ENCODE results near the gene EHBP1.
"Not testable (repeated sequence)": the region's sequence is repeated elsewhere in the genome, so short reads cannot be mapped to it uniquely, and the experiment has no call there.

Gene EHBP1

GRCh38 chr2:62708751-62709150, 3.2 kb downstream of the EHBP1 start:
- Histone ChIP-seq H3K79me2 (ENCODE audit: insufficient read depth, low read length) (peaks cover 64% of the 10 kb centered on the region), H3K4me3 (ENCODE audit: low read length, poor library complexity, severe bottlenecking) (peak overlapping the region; percentile 88), H3F3A (ENCODE audit: low read depth) (no peaks in the 10 kb centered on the region), H3K4me1 (ENCODE audit: insufficient read depth, low read length, poor library complexity, severe bottlenecking) (peaks cover 71% of the 10 kb centered on the region), H3K9me2 (replicated peaks; ENCODE audit: low read depth, low read length) (no peaks in the 10 kb centered on the region), H3K27me3 (ENCODE audit: insufficient read depth, low read length, poor library complexity, severe bottlenecking) (no peaks in the 10 kb centered on the region), H3K36me3 (ENCODE audit: insufficient read depth, low read length) (no peaks in the 10 kb centered on the region), H4K20me1 (ENCODE audit: insufficient read depth, low read length, poor library complexity, severe bottlenecking) (peaks cover 9% of the 10 kb centered on the region), H3K9me3 (ENCODE audit: insufficient read depth, low read depth, low read length) (no peaks in the 10 kb centered on the region), H3K9ac (ENCODE audit: low read depth, low read length, poor library complexity, severe bottlenecking) (no peak overlapping the region), H3K4me2 (ENCODE audit: low read depth, low read length, poor library complexity, severe bottlenecking) (peak overlapping the region; percentile 79), H2AFZ (ENCODE audit: low read length) (no peak overlapping the region)
- no peak for TF ChIP-seq CTCF (conservative IDR thresholded peaks at IDR 0.05; ENCODE audit: low read length)
- TF ChIP-seq EZH2phosphoT487 (IDR thresholded peaks at IDR 0.05; ENCODE audit: borderline replicate concordance), result no peak

GRCh38 chr2:62711832-62712494, 6.5 kb downstream of the EHBP1 start:
- peaks cover 74% of the 10 kb centered on the region for H3K79me2 ChIP-seq (ENCODE audit: insufficient read depth, low read length)
- no peak overlapping the region for H2AFZ ChIP-seq (ENCODE audit: low read length)
- H3K36me3 ChIP-seq (ENCODE audit: insufficient read depth, low read length), result no peaks in the 10 kb centered on the region
- H4K20me1 ChIP-seq (ENCODE audit: insufficient read depth, low read length, poor library complexity, severe bottlenecking), result peaks cover 9% of the 10 kb centered on the region
- peak overlapping the region; percentile 77 for H3K4me2 ChIP-seq (ENCODE audit: low read depth, low read length, poor library complexity, severe bottlenecking)
- no peaks in the 10 kb centered on the region for H3K27me3 ChIP-seq (ENCODE audit: insufficient read depth, low read length, poor library complexity, severe bottlenecking)
- H3K4me3 ChIP-seq (ENCODE audit: low read length, poor library complexity, severe bottlenecking), result peak overlapping the region; percentile 54
- no peaks in the 10 kb centered on the region for H3K9me3 ChIP-seq (ENCODE audit: insufficient read depth, low read depth, low read length)
- H3F3A ChIP-seq (ENCODE audit: low read depth), result no peaks in the 10 kb centered on the region
- H3K9me2 ChIP-seq (replicated peaks; ENCODE audit: low read depth, low read length), result no peaks in the 10 kb centered on the region
- H3K9ac ChIP-seq (ENCODE audit: low read depth, low read length, poor library complexity, severe bottlenecking), result no peak overlapping the region
- peaks cover 67% of the 10 kb centered on the region for H3K4me1 ChIP-seq (ENCODE audit: insufficient read depth, low read length, poor library complexity, severe bottlenecking)
- TF ChIP-seq CTCF (conservative IDR thresholded peaks at IDR 0.05; ENCODE audit: low read length) (no peak), EZH2phosphoT487 (IDR thresholded peaks at IDR 0.05; ENCODE audit: borderline replicate concordance) (no peak)

GRCh38 chr2:62713196-62713595, 7.7 kb downstream of the EHBP1 start:
- H3K4me3 ChIP-seq (ENCODE audit: low read length, poor library complexity, severe bottlenecking); H3F3A ChIP-seq (ENCODE audit: low read depth); H3K27me3 ChIP-seq (ENCODE audit: insufficient read depth, low read length, poor library complexity, severe bottlenecking); H3K9ac ChIP-seq (ENCODE audit: low read depth, low read length, poor library complexity, severe bottlenecking); H4K20me1 ChIP-seq (ENCODE audit: insufficient read depth, low read length, poor library complexity, severe bottlenecking); H2AFZ ChIP-seq (ENCODE audit: low read length); H3K9me2 ChIP-seq (replicated peaks; ENCODE audit: low read depth, low read length); H3K9me3 ChIP-seq (ENCODE audit: insufficient read depth, low read depth, low read length); H3K36me3 ChIP-seq (ENCODE audit: insufficient read depth, low read length): not testable (repeated sequence)
- H3K4me1 ChIP-seq (ENCODE audit: insufficient read depth, low read length, poor library complexity, severe bottlenecking), result peaks cover 58% of the 10 kb centered on the region
- peaks cover 67% of the 10 kb centered on the region for H3K79me2 ChIP-seq (ENCODE audit: insufficient read depth, low read length)
- peak overlapping the region; percentile 47 for H3K4me2 ChIP-seq (ENCODE audit: low read depth, low read length, poor library complexity, severe bottlenecking)

GRCh38 chr2:62713837-62714236, 8.3 kb downstream of the EHBP1 start:
- H3F3A ChIP-seq (ENCODE audit: low read depth), result no peaks in the 10 kb centered on the region
- peaks cover 52% of the 10 kb centered on the region for H3K4me1 ChIP-seq (ENCODE audit: insufficient read depth, low read length, poor library complexity, severe bottlenecking)
- peak overlapping the region; percentile 24 for H3K4me3 ChIP-seq (ENCODE audit: low read length, poor library complexity, severe bottlenecking)
- no peak overlapping the region for H2AFZ ChIP-seq (ENCODE audit: low read length)
- peak overlapping the region; percentile 47 for H3K4me2 ChIP-seq (ENCODE audit: low read depth, low read length, poor library complexity, severe bottlenecking)
- no peaks in the 10 kb centered on the region for H3K27me3 ChIP-seq (ENCODE audit: insufficient read depth, low read length, poor library complexity, severe bottlenecking)
- H4K20me1 ChIP-seq (ENCODE audit: insufficient read depth, low read length, poor library complexity, severe bottlenecking), result peaks cover 9% of the 10 kb centered on the region
- TF ChIP-seq EZH2phosphoT487 (IDR thresholded peaks at IDR 0.05; ENCODE audit: borderline replicate concordance) (no peak), CTCF (conservative IDR thresholded peaks at IDR 0.05; ENCODE audit: low read length) (no peak)
- H3K9me3 ChIP-seq (ENCODE audit: insufficient read depth, low read depth, low read length), result no peaks in the 10 kb centered on the region
- peaks cover 67% of the 10 kb centered on the region for H3K79me2 ChIP-seq (ENCODE audit: insufficient read depth, low read length)
- no peaks in the 10 kb centered on the region for H3K9me2 ChIP-seq (replicated peaks; ENCODE audit: low read depth, low read length)
- no peak overlapping the region for H3K9ac ChIP-seq (ENCODE audit: low read depth, low read length, poor library complexity, severe bottlenecking)
- no peaks in the 10 kb centered on the region for H3K36me3 ChIP-seq (ENCODE audit: insufficient read depth, low read length)
